HG02588 (cell line): ENCODE data around the gene MAPK8.

ENCODE experiments used
- ATAC-seq: cut with Tn5 transposase; IDR thresholded peaks from one replicate; pipeline ENCODE4 v1.9.1; 2021; ENCODE audit warnings: mild to moderate bottlenecking, moderate library complexity; ENCODE audit not compliant: unreplicated experiment

MAPK8 gene

GRCh38 chr10:48291190-48291589 lies 15.3 kb upstream of the MAPK8 start:
- no peak for ATAC-seq

DNA sequence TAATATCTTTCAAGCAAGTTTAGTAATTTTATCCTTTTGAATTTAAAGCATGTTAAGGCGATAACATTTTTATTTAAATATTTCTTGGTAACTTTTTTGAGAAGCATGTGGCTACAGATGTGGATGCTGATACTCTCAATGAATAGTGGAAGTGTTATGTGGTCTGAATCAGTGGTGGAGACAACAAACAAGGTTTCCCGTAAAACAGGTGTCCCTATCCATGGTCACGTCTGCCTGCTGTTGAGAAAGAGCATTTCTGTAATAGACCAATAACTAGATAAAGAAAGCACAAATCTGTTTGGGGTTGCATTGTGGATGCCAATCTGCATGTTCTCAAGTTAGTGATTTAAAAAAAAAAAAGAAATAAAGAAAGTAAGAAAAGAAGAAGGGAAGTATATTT lies 13.9 kb upstream of the MAPK8 start:
- no peak for ATAC-seq

GRCh38 chr10:48294431-48294830 lies 12.0 kb upstream of the MAPK8 start:
- no peak for ATAC-seq

DNA sequence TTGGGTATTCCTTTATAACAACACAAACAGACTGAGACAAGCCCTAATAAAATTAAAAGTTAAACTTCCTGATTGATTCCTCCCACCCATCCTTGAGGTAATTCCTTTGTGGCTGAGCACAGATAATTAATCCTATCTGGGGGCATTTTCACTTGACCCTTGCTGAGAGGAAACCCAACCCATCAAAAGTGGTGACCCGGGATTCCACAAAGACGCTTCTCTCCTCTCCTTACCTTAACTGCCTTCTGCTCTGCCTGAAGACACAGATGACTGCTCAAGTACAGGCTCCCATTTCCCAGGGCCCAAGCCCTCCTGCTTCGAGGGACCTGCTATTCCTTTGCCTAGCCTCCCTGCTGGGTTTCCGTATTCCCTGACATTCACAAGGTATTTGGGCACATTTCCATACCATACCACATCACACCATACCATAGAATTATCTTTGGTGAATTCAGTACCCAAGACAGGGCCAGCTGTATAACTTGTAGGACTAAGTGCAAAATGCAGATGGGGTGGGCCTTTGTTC lies 9.8 kb upstream of the MAPK8 start:
- ATAC-seq = no peak

GRCh38 chr10:48299066-48299465 lies 7.4 kb upstream of the MAPK8 start:
- no peak for ATAC-seq

DNA sequence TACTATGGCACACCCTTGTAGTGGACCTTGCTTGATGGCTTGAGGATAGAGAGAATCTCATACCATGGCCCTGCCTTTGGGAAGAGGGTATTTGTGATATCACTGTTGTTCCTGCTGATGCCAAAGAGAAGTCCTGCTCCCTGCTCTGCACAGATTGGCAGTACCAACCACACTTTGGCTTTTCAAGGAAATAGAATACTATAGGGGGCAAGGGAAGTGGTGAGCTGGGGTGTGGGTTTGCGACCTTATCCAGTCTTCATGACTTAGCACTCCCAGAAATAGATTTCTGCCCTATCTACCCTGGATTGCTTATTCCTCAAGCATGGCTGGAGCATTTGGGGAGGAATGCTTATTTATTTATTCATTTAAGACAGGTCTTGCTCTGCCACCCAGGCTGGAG lies 6.8 kb upstream of the MAPK8 start:
- ATAC-seq = no peak

- ATAC-seq = no peak
Measured at GRCh38 chr10:48300556-48300955, 5.9 kb upstream of the MAPK8 start.

DNA sequence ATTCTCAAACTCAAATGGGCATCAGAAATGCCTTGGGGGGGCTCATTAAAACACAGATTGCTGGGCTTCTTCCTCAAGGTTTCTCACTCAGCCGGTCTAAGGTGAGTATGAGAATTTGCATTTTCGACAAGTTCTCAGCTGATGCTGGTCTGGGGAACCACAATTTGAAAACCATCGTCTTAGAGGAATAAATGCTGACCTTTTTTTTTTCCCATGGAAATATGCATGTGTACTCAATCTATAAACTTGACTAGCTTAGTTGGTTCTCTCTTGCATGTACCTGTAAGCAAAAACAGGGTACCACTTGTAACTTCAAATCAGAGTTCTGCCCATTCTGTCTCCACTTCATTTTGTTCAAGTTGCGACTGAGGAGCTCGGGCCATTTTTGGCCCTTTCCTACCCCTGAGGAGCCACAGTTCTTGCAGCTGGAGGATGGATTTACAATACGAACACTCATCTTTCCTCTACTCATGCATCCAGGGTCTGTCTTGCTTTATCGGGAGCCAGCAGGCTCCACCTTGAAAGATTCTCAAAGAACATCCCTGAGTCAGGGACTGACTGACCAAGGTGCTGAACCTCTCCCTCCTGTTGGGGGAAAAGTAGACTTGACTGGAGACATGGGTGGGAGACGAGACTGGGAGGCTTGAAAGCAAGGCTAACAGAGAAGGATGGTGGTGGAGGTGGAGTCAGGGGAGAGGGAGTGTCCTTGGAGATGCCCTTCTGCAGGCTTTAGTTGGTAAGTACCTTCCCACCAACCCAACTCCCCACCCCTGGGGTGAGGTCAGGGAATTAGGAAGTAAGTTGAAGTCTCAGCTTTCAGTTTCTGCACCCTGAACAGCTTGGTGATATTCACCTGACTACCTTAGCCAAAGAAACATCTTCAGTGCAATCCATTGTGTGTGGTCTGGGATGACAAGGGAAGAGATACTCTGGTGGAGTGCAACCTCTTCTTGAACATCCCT lies 3.7 kb upstream of the MAPK8 start:
- ATAC-seq = no peak

DNA sequence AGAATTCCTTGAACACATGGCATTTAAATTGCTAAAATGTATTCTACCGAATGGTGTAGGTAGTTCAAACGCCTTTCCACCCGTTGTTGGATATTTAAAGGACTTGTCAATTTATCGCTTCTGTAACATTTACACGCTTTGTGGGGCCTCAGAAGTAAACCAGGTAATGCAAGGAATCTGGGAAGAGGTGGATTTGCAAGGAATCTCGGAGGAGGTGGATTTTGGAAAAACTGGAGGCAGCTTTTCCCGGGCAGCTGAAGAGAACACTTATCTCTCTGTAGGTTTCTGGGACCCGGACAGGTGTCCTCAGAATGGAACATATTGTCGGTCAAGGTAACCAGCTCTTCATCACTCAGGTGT lies 592 bp upstream of the MAPK8 start:
- ATAC-seq = no peak

- ATAC-seq = peak; percentile 36
Measured at GRCh38 chr10:48306870-48307710, 613 bp downstream of the MAPK8 start.

DNA sequence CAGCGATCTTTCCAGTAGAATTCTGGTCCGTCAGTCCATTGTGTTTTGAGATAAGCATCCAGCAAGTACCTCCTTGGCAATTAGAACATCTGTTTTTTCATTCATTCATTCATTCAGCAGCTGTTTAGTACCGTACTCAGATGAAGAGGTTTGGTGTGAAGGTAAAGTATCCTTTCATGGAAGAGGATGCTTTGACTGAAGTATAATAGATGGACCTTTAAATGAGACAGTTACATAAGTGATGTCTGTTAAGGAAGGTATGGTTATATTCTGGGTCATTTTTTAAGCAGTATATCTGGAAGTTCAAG lies 1.2 kb downstream of the MAPK8 start:
- no peak for ATAC-seq

DNA sequence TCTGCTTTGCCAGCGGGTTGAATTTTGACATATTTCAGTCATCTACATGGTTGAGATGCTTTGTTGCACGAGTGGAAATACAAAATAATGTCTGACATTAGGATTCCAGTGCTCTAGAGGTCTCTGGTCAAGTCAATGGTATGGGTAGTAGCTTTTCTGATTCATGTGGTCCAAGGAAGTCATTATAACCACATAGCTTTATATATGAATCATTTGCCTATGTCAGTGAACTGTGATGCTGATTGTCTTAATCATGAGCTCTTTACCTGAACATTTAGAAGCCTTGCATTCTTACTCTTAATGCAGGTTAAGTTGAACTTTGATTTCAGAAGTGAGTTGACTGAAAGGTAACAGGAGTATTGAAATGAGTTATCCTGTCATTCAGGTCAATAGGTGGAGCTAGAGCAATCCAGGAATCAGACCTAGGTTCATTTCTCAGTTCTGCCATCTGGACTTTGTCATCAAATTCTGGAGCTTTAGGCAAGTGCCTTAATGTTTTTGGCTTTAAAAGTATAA lies 3.3 kb downstream of the MAPK8 start:
- ATAC-seq = no peak

GRCh38 chr10:48314107-48314506 lies 7.6 kb downstream of the MAPK8 start:
- no peak for ATAC-seq

DNA sequence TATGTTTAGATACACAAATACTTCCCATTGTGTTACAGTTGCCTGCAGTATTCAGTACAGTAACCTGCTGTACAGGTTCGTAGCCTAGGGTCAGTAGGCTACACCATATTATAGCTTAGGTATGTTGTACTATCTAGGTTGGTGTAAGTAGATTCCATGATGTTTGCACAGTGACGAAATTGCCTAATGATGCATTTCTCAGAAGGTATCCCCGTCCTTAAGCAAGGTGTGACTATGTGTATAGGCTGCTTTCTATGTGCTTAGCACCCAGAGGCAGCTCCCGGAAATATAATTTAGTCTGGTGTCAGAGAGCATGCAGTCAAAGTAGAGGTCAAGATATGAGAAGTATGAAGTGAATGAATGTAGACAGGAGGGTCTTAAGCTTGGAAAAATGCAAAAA lies 9.8 kb downstream of the MAPK8 start:
- no peak for ATAC-seq

DNA sequence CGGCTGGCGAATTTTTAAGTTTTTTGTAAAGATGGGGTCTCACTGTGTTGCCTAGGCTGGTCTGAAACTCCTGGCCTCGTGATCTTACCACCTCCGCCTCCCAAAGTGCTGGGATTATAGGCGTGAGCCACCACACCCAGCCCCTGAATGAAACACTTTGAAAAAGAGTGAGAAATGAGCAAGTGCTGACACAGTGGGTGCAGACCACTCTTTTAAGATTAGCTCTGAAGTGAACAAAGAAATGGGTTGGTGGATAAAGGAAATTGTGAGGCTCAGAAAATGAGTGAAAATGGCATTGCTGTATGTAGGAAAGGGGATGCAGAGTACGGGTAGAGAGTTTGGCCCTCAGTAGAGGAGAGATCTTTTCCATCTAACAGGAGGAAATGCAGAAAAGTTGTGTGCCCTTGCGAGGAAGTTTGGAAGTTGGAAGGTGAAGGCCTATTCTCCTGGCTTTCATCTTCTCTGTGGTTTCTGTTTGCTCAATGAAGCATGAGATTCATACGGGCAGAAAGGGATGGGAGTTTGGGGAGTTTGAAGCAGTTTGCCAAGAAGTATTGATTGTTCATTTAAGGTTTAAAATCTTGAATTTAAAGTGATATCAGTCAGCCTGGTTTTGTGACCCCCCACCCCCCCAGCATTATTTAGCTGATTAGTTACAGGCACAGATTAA lies 11.0 kb downstream of the MAPK8 start:
- no peak for ATAC-seq

DNA sequence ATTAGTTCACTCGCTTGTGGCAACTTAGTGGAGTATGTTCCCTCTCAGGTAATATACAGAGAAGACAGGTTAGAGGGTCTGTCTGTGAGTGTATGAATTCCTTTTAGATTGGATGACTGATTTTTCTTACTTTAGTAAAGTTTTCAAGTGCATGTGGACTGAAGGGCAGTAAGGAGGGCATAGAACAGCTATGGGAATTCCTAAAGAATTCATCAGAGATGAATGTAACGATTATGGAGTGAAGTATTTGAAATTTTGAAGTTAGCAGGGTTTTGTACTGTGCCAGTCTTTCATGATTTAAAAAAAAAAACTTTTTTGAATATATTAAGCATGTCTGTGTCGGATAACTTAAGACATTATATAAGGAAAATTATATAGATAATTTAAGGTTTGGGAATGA lies 15.5 kb downstream of the MAPK8 start:
- no peak for ATAC-seq

DNA sequence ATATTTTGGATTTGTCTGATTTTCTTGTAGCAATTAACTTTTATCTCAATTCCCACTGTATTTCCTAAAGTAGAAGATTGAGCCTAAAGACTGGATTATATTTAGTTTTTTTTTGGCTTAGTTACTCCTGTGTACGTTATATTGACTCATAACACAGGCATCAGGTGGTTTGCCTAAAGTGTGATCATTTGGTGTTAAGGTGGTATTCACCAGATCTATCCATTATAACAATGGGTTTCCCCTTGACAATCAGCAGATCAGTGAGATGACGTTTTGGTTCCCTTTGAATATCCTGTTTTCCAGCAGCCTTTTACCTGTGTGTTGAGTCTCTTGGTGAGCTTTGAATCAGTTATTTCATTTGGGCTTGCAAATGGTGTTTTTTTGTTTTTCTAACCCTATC lies 18.1 kb downstream of the MAPK8 start:
- no peak for ATAC-seq

GRCh38 chr10:48330269-48330668 lies 23.8 kb downstream of the MAPK8 start:
- ATAC-seq = no peak

DNA sequence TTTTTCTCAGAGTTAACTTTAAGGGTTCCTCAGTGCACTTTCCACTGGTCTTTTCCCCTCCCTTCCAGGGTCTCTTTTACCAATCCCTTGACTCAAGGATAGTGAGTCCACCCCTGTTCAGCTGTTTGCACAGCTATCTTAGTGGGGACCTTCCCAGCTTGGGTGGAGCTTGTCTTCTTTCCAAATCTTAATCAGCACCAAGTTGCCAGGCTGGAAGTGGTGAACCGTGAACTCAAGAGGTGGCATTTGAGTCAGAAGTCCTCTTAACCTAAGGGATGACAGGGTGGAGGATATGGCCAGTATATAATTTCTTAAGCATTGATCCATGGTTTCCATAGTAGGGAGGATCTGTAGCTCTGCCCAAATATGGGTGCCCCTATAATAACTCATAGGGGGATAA lies 25.0 kb downstream of the MAPK8 start:
- no peak for ATAC-seq

GRCh38 chr10:48332166-48332870 lies 25.8 kb downstream of the MAPK8 start:
- ATAC-seq = no peak

DNA sequence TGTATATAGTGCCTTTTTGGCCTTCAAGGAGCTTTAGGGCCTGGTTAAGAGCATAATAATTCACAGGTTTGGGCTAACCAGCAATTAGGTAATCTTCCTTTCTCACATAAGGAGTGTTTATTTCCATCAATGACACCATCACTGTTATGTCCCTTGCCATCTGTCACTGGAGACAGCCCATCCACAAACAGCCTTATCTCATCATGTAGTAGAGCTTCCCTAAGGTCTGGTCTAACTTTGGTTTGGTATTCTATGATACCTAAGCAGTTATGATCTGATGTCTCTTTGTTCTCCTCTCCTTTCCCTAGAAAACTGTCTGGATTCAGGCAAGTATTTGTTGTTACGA lies 26.4 kb downstream of the MAPK8 start:
- no peak for ATAC-seq
